ENCODE data around the gene CISD2.
"Not testable (repeated sequence)": the region's sequence is repeated elsewhere in the genome, so short reads cannot be mapped to it uniquely, and the experiment has no call there.

CISD2 gene, protein sequence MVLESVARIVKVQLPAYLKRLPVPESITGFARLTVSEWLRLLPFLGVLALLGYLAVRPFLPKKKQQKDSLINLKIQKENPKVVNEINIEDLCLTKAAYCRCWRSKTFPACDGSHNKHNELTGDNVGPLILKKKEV

DNA sequence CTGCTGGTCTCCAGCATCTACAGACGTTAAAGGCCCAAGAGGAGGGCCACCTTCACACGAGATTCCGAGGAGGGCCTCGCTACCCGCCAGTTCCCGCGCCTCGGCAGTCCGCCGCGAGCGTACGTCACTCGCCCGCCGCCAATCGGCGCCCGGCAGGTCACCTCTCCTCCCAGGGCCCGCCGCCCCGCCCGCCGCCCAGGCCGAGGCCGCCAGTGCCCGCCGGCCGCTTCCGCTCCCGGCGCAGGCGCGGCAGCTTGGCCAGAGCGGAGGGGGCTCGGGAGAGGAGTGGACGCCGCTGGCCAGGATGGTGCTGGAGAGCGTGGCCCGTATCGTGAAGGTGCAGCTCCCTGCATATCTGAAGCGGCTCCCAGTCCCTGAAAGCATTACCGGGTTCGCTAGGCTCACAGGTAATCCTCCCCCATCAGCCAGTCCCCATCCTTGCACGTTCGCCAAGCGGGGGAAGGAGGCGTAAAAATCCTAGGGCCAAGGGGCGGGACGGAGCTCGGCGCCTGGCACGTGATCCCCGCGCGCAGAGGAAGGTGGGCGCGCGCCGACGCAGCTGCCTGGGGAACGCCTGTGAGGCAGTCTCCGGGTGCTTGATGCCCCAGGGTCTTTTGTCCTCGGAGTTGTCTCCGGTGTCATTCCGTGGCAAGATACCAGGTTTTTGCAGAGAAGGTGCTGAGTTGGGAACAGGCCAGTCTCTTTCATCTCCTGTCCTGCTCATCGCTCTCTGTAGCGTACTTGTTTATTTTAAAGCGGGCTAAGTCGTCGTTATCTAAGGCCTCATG is at the start of gene CISD2:
Gene CISD2, plus strand, starts transcription at position 212 of the 788 bp plus-strand sequence. Its CDS starts 93 bp downstream, at position 305.
- DNase-seq = peak; percentile 98

DNA sequence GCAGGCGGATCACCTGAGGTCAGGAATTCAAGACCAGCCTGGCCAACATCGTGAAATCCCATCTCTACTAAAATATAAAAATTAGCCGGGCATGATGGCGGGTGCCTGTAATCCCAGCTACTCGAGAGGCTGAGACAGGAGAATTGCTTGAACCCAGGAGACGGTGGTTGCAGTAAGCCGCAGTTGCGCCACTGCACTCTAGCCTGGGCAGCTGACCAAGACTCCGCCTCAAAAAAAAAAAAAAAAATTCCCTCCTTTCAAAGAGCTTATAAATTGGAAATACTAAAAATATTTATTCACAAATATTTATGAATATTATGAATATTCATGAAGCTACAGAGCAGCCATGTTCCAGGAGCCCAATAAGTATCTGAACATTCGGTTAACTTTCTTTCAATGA is 49.7 kb upstream of the CISD2 start:
- DNase-seq = not testable (repeated sequence)

DNA sequence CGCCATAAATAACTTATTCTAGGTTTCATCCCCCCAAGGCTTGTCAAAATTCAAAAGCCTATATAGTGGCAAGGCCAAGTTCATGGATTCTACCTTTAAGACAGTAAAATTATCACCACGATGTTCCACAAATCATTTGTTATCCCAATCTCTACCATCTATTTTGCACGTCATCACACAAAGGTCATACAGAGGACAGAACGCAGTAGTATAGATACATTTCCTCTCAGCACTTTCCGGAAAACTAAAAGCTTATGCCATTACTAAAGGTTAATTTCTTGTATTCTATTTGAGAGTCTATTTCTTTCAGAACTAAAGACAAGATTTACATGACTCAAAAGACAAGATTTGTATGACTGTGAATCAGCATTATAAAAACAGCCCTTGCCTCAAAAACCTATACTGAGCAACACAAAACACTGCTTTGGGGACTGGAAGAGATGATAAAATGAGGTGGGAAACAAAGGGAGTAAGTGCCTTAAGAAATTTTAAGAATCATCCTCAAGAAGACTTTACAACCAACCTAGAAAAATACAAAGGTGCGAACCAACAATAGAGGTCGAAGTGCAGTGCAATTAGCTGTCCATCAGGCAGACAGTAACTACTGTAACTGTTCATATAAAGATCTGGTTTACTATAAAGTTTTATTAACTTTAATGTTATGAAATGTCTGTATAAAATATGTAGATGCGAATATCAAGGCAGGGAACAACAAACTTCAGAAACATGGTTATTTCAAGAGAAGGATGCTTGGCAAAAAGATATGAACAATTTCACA is 49.0 kb upstream of the CISD2 start:
- no peak for DNase-seq

DNA sequence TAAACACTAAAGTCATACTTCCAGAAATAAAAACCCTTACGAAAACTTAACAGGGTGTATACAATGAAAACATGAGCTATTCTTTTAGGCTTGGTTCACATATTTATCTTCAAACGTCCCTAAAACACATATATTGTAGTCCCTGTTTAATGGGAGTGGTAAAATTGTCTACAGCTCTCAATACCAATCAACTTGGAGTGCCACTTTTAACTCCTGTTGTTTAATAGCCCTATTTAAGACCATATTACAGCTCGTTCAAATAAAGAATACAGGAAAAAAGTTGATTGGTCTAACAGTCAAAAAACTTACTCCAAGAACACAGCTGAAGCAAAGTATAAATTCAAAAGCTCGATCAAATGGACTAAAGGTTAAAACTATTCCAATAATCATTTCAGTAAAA is 45.3 kb upstream of the CISD2 start:
- no peak for DNase-seq

DNA sequence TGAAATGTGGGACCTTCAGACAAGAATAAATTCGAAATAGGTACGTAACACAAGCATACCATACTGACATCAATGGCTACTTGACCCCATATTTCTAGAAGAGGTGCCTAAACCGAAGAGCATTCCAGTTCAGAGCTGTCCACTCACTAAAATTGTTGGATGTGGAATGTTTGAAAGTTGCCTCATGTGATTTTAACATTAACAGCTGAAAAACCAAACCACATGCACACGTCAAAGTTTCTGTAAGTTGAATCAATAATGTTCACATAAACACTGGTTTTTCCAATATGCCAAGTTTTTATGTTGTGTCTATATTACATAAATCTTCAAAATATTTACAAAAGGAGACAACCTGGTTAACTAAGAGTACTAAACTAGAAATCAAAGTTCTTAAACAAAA is 44.9 kb upstream of the CISD2 start:
- no peak for DNase-seq

DNA sequence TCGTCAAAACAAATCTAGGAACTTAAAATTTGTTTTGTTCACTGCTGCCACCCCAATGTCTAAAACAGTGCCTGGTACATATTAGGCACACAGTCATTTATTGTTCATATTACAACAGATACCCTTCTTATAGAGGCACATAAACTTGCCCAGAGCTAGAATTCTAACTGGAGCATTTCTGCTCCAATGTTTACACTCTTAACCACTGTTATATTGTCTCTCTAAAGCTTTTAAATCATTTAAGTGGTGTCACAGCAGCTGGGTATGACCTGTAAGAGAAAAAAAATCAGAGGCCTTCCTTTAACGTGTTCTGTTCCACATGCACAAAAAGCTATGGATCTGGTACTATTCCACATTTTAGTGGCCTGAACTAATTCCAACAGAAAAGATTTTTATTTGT is 44.4 kb upstream of the CISD2 start:
- no peak for DNase-seq

DNA sequence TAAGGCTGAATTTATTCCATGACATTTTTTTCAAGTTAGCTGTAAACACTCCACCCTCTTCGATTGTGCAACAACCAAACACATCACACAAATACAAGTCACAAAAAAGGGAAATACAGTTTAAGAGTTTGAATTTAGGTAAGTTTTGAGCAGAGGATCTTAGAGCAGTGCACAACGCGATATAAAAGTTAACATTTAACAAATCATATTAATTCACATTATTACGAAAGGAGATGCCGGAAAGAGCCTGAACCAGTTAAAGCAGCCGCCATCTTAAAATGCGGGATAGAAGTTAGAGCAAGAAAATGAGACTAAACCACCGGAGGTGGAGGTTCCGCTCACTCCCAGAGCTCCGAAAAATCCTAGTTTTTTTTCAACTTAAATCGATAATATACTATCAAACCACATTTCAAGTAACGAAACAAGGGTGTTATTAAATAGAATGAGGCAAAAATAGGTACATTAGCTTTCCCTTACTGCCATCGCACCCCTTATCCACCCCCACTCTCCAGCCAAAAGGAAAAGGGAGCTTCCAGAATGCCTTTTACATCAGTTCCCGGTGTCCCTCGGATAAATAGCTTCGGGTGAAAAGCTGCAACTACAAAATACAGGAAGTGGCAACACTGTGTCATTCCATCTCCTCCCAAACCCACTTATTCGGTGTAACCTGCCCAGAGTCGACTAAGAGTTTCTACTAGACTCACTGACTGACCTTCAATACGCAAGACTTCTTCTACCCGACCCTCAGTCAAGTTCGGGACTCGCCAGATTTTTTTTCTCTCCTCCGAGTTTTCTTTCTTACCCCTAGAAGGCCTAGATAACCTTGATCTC is 43.3 kb upstream of the CISD2 start:
- peak; percentile 75 for DNase-seq

DNA sequence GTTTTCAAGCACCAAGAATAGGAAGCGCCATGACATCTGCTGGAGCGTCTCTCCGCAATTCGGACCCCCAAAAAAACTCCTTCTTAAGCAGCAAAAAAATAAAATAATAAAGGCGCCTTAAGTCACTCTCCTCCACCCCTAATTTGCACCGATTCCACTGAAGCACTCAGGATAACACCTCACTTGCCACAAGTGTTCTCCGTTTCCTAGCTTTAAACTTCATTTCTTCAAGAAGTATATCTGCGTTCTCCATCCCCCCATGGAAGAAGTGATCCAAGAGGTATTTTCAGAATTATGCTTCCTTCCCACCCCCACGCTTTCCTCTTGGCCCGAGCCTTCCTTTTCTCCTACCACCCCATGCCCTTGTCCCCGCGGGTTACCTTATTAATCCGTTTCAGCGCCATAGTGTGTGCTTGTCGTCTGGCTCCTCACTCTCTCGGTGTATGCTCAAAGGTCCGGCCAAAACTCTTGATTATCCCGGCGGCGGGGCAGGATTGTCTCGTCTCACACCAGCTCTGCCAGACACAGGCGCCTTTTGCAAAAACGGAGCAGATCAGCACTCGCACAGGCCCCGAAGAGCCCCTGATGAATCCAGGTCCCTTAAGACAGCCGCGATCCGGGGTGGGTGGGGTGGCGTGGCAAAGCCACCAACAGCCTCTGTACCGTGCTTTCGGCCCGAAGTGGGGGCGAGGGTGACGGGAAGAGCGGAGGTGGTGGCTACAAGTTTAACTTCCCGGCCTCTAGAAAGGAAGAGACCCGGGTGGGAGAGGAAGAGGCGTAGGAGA is 42.5 kb upstream of the CISD2 start:
- no peak for DNase-seq

DNA sequence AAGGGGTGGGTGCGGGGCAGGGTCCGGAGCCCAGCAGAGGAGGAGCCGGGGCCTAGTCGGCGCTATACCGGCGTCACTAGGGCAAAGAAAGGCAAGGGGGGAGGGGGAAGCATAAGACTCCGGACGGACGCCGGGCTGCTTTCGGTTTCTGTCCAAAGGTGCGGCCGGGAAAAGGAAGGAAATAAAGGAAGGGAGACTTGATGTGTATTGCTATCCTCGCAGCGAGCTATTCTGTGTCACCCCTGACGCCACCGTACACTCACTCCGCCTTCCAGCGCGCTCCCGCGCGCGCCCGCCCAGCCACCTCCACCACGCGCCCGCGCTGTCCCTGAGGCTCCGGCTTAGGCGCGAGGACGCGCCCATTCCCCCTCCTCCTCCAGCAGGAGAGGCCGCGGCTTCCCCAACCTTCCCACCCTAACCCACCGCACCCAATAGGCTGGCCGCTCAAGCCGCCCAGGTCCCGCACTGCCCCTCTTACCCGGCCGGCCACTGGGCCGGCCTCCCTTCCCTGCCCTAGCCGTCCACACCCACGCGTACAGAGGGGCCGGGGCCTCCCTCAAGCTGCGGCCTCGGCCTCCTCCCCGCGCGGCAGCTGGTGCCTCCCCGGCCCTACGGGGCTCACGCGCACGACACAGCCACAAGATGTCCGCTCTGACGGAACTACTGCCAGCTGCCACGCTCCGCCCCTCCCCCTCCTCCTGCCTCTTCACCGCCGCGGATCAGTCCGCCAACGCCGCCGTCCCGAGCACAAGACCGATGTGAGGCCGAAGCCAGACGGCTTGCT is 41.7 kb upstream of the CISD2 start, which contains the start of gene UBE2D3:
Gene UBE2D3, minus strand, starts transcription at position 662 of the 784 bp plus-strand sequence. CDS start 1,043 bp downstream, outside the sequence.
- DNase-seq = peak; percentile 99

DNA sequence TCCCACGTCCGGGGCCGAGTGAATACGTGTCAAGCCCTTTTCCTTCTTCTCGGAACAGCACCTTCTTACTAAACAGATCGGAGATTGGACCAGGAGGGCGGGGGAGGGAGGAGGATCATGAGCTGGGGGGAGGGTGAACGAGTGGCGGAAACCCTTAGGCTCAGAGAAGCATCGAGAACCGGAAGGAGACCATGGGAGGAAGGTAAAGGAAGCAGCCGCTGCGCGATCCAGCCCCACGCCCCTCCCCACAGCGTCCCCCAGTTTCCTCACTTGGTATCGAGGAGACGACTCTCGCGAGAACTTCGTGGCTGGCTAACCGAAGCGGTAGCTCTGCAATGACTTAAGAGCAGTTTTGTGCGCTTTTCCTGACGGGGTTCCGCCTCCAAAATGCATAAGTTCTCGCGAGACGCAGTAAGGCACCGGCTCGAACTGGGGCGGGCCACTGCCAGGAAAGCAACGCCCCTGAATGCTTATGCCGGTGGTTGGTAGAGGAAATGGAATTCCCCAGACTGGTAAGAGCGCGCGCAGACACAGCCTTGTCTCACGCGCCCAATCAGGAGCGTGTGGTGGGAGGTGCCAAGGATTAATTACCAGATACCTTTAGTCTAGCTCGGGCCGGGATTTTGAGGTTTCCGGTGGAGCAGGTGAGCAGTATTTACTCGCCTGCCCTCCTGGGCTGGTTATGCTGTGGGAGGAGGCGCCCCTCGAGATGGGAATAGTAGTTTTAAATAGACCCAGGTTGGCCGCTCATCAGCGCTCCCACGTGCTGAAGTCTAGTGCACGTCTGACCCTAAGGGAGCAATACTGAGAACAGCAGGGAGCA is 40.9 kb upstream of the CISD2 start:
- peak; percentile 96 for DNase-seq

DNA sequence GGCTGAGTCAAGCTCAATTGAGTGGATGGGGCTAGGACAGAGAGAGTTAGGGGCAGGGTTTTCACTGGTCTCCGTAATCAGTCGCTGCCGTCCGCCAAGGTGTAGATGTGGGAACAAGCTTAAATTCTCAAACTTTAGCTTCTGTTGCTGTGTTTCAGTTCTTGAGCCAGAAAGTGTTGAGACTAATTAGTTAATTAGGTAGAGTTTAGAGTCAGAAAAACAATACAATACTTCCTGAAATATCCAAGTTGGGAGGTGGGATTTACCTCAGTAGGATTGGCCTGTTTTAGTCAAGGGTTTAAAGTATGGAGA is 40.3 kb upstream of the CISD2 start:
- no peak for DNase-seq

DNA sequence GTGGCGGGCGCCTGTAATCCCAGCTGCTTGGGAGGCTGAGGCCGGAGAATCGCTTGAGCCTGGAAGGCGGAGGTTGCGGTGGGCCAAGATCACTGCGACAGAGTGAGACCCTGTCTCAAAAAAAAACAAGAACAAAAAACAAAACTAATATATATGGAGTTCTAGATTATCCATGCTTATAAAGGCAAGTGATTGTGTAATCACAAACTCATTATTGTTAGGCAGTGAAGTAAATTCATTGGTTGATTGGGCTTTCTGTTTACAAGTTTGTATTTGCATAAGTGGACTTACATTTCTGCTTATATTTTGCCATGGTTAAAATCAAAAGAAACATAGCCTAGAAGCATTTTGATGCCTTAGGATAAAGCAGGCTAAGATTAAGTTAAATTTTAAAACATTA is 39.0 kb upstream of the CISD2 start:
- DNase-seq = no peak

DNA sequence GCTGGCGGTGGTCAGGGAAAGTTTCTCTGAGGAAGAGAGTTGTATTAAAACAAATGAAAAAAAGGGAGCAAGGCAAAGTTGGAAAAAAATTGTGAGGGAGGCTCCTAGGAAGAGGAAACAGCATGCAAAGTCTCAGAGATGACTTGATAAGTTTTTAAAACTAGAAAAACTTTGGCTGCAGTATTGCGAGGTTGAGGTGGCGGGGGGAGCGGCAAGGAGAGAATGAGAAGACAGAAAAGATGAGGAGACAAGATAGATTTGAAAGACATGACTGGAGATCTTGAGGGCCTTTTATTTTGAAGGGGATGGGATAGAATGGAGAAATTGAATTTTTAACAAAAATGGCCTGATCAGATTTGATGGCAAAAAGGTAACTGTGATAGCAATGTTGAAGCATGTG is 36.7 kb upstream of the CISD2 start:
- no peak for DNase-seq

DNA sequence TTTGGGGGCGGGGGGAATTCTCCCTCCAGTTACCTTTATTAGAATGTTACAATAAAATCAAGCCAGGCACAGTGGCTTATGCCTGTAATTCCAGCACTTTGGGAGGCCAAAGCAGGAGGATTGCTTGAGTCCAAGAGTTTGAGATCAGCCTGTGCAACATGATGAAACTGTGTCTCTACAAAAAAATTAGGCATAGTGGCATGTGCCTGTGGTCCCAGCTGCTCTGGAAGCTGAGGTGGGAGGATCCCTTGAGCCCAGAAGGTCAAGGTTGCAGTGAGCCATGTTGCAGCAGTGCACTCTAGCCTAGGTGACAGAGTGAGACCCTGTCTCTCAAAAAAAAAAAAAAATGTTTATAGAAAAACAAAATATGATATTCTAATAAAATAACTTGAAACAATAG is 36.1 kb upstream of the CISD2 start:
- no peak for DNase-seq

DNA sequence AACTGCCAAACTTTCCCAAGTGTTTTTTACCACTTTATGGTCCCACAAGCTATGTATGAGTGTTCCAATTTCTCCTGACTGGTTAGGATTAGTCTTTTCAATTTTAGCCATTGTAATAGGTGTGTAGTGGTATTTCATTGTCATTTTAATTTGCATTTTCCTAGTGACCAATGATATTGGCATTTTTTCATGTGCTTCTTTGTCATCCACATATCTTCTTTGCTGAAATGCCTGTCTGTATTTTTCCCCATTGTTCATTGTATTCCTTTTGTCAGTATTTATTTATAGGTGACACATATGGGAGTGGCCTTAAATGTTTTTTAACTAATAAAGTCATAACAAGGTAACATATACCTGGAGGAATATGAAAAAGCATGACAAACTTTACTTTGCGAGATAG is 32.2 kb upstream of the CISD2 start:
- DNase-seq = no peak

DNA sequence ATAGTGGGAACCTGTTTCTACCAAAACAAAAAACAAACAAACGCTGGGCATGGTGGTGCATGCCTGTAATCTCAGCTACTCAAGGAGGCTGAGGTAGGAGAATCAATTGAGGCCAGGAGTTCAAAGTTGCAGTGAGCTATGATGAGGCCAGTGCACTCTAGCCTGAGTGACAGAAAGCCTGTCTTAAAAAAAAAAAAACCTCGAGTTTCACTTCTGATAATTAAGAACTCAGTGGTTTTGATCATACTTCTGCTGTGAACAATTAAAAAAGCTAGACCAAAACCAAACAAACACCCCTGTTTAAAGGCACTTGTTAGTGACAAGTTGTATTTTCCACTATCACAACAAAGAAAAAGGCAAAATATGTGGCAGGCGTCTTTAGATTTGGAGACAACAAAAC is 26.4 kb upstream of the CISD2 start:
- DNase-seq = no peak

DNA sequence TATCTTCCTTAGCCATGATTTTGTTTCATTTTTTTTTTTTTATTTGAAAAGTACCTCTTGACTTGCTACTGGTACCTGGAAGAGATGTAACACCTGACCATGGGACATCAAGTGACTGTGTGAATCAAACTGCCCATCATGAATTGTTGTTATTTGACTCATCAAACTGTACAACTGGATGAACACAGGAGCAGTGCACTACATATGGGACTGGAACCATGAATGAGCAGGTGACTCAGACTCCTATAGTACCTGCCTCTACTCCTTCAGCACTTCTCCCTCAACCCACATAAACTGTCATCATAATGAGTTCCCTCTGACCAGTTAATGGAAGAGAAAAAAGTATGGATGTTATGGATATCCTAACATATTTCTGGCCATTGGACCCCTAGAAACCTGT is 25.5 kb upstream of the CISD2 start:
- no peak for DNase-seq

DNA sequence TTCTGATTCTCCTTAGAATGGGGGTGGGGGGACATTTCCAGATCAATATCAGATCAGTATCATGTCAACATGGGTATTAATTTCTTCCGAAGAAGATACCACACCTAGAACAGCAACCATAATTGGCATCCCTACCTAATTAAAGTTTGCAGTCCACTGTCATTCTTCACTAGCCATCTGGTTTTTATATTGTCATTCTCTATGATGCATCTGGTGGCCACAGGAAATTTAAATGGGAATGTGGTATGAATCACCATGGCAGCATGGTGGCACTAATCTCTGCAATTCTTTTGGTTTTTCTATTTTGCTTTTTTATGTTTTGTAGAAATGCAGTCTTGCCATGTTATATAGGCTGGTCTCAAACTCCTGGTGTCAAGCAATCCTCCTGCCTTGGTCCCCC is 24.9 kb upstream of the CISD2 start:
- DNase-seq = no peak

DNA sequence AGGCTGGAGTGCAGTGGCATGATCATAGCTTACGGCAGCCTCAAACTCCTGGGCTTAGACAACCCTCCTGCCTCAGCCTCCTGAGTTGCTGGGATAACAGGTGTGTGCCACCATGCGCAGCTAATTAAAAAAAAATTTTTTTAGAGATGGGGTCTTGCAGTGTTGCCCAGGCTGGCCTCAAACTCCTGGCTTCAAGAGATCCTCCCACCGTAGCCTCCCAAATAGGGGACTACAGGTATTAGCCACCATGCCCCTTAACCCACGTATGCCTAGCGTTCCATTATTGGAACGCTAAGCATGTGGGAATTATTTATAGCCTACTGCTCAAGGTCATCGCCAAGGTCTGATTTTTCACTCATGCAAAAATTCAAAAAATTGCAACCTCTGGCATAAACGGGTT is 21.1 kb upstream of the CISD2 start:
- DNase-seq = no peak

DNA sequence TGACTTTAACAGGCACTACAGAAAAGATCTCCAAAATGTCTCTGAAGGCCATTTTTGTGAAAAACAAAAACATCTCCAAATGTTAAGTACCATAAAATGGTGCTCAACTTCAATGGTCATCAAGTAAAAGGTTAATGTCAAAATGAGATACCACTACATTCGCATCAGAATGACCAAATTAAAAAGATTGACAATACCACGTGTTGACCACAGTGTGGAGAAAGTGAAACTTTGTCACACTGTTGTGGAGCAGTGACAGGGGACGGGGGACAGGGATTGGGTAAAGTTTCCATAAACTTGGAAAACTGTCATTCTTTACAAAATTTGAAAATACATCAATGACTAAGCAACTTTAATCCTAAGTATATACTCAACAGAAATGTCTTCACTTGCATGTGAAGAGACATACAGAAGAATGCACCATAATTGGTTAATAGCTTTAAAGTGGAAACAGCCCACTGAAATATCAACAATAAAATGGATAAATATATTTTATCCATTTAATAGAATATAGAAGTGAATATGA is 19.1 kb upstream of the CISD2 start:
- no peak for DNase-seq

Data from retina (tissue), 1 donor.